WTC11 (cell line): ENCODE measurements around the gene CD59.

ENCODE experiments used
- ETV6 ChIP-seq: sonication (generic); formaldehyde crosslinking; IDR thresholded peaks from 2 replicates; pipeline ENCODE4 v1.8.1; 2022; ENCODE audit warnings: mild to moderate bottlenecking, missing genetic modification reagents
- MAX ChIP-seq: sonication (generic); formaldehyde crosslinking; IDR thresholded peaks from 2 replicates; pipeline ENCODE4 v1.8.0; 2022; ENCODE audit warnings: mild to moderate bottlenecking, missing genetic modification reagents
- NR3C1 ChIP-seq: sonication (generic); formaldehyde crosslinking; conservative IDR thresholded peaks from 2 replicates; pipeline ENCODE4 v1.8.1; 2023; ENCODE audit warnings: low read depth, mild to moderate bottlenecking, missing genetic modification reagents
- TF ChIP-seq, protein P1 (sequence below): fragments of 200-600 bp; IDR thresholded peaks from 2 replicates; pipeline ENCODE4 v1.8.0; 2022; ENCODE audit warnings: antibody characterized with exemption
- TF ChIP-seq, protein P2 (sequence below): sonication (generic); formaldehyde crosslinking; IDR thresholded peaks from 2 replicates; pipeline ENCODE4 v1.8.1; 2022; ENCODE audit warnings: low read depth, missing genetic modification reagents, borderline replicate concordance

GRCh38 chr11:33701302-33702230 lies 34.7 kb downstream of the CD59 start:
- no peak for TF ChIP-seq MAX
- TF ChIP-seq, protein P1, sequence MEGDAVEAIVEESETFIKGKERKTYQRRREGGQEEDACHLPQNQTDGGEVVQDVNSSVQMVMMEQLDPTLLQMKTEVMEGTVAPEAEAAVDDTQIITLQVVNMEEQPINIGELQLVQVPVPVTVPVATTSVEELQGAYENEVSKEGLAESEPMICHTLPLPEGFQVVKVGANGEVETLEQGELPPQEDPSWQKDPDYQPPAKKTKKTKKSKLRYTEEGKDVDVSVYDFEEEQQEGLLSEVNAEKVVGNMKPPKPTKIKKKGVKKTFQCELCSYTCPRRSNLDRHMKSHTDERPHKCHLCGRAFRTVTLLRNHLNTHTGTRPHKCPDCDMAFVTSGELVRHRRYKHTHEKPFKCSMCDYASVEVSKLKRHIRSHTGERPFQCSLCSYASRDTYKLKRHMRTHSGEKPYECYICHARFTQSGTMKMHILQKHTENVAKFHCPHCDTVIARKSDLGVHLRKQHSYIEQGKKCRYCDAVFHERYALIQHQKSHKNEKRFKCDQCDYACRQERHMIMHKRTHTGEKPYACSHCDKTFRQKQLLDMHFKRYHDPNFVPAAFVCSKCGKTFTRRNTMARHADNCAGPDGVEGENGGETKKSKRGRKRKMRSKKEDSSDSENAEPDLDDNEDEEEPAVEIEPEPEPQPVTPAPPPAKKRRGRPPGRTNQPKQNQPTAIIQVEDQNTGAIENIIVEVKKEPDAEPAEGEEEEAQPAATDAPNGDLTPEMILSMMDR = no peak
- TF ChIP-seq ETV6 (CRISPR knock-in tag) = no peak
- no peak for TF ChIP-seq NR3C1 (CRISPR knock-in tag)
- TF ChIP-seq, protein P2, sequence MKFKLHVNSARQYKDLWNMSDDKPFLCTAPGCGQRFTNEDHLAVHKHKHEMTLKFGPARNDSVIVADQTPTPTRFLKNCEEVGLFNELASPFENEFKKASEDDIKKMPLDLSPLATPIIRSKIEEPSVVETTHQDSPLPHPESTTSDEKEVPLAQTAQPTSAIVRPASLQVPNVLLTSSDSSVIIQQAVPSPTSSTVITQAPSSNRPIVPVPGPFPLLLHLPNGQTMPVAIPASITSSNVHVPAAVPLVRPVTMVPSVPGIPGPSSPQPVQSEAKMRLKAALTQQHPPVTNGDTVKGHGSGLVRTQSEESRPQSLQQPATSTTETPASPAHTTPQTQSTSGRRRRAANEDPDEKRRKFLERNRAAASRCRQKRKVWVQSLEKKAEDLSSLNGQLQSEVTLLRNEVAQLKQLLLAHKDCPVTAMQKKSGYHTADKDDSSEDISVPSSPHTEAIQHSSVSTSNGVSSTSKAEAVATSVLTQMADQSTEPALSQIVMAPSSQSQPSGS (CRISPR knock-in tag) = no peak
